ENCODE measurements around the gene MAP2K7.
"Not testable (repeated sequence)": the region's sequence is repeated elsewhere in the genome, so short reads cannot be mapped to it uniquely, and the experiment has no call there.

Gene MAP2K7

DNA sequence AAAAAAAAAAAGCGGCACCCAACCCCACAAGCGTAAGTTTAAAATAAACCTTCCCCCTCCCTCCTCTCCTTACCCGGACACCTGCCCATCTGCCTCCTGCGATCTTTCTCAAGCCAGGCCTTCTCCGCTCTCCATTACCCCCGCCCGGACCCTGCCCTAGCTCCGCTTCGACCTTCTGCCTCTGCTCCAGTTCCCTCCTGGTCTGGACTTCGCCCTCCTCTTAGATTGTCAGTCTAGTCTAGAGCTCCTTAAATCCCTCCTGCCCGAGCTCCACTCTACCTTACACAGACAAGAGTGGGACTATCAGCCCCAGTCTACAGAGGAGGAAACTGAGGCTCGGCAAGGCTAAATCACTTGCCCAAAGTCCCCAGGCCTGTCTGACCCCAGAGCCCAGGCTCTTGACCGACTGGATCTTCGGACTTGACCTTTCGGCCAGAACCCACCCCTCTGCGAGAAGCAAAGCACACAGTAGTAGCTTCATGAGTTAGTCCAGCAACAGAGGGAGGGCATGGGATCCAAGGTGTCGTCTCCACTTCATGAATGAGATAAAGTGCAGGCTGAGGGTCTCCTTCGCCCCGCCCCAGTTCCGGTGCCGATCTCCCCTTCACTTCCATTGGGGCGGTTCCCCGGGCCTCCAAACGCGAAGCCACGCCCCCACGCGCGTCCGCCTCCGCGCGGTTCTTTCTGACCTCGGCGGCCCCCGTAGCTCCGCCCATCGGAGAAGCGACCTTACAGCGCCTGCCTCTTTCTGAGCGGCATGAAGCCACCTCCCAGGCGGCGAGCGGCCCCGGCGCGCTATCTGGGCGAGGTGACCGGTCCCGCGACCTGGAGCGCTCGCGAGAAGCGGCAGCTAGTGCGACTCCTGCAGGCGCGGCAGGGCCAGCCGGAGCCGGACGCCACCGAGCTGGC lies 16.2 kb downstream of the MAP2K7 start, which contains the start of gene SNAPC2:
Gene SNAPC2 (plus strand): TSS at position 729 of the 909 bp plus-strand sequence. CDS start 29 bp downstream, at position 758.
- DNase-seq (ENCODE audit: low read depth in 2 of 2), result peak; percentile 85 to 89

DNA sequence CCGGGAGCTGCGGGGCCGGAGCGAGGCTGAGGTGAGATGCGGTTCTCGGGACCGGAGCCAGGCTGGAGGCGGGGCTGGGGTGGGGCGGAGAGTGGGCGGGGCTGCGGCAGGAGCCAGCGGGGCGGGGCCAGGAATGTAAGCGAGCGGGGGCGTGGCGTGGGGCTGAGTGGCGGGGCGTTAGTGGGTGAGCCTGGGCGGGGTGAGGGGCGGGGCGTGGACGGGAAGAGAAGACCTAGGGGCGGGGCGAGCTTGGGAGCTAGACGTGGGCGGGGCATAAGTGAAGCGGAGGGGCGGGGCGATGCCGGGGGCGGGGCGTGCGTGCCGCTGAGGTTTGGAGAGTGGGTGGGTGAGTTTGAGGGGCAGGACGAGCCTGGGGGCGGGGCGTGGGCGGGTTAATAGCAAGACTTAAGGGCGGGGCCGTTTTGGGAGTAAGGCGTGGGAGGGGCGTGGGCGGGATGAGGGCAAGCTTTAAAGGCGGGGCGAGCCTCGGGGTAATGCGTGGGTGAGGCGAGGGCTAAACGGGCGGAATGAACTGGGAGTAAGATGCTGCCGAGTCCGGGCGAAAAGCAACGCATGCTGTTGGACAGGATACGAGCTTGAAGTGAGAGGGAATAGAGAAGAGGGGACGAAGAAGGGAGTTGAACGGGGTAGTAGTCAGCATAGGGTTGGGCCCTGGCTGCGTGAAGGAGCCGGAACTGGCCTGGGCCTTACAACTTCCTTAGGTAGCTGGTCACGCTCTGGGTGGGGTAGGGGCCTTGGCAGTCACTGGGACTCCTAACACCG lies 17.0 kb downstream of the MAP2K7 start:
- peak; percentile 88 to 90 for DNase-seq (ENCODE audit: low read depth in 2 of 2)

DNA sequence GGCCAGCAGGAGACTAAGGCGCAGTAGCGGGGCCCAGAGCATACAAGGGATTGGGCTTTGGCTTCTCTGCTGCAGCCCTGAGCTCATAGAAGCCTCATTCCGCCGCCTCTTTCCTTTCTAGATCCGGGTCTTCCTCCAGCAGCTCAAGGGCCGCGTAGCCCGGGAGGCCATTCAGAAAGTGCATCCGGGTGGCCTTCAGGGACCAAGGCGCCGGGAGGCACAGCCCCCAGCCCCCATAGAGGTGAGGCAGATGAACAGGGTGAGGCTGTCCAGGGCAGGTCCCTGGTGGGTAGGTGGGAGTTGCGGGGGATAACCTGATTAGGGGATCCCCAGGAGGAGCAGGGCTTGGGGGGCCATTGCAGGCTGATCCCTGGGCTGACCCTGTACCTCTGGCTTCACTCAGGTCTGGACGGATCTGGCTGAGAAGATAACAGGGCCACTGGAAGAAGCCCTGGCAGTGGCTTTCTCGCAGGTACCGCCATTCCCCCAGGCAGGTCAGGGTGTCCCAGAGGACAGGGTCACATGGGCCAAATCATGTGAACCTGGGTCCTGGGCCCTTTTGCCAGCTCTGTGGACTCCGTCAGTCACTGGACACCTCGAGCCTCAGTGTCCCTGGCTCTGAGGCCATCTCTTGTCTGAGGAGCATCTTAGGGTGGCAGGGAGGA lies 17.8 kb downstream of the MAP2K7 start:
- DNase-seq (ENCODE audit: low read depth in 2 of 2), result no peak

DNA sequence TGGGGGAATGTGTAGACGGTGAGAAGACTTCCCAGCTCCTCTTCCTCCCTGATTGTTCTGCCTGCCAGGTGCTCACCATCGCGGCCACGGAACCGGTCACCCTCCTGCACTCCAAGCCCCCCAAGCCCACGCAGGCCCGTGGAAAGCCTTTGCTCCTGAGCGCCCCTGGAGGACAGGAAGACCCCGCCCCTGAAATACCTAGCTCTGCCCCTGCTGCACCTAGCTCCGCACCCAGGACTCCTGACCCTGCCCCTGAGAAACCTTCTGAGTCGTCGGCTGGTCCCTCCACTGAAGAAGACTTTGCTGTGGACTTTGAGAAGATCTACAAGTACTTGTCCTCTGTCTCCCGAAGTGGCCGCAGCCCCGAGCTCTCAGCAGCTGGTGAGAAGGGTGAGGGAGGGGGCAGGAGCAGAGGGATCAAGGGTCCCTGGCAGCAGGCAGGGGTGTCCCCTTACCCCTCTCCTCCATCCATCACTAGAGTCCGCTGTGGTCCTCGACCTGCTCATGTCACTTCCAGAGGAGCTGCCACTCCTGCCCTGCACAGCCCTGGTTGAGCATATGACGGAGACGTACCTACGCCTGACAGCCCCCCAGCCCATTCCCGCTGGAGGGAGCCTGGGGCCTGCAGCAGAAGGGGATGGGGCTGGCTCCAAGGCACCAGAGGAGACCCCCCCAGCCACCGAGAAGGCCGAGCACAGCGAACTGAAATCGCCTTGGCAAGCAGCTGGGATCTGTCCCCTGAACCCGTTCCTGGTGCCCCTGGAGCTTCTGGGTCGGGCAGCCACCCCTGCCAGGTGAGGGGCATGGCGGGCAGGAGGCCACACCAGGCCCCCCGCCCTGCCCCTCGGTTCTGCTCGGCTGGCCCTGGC lies 18.5 kb downstream of the MAP2K7 start:
- DNase-seq (ENCODE audit: low read depth in 2 of 2), result no peak

DNA sequence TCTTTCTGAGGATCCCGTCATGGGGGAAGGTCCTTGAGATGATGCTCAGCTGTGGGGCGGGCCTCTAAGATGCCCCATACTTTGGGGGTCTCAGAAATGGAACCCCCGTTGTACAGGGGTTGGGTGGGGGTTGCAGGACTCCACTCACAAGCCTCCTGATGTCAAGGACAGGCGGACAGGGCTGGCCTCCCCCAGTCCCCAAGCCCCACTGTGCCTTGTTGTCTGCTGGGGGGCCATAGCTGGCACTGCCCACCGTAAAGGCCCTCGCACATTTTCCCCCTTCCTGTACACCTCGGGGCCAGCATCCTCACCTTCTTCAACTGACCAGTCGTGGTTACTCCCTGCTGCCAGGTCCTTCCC lies 19.1 kb downstream of the MAP2K7 start:
- no peak for DNase-seq (ENCODE audit: low read depth in 2 of 2)

DNA sequence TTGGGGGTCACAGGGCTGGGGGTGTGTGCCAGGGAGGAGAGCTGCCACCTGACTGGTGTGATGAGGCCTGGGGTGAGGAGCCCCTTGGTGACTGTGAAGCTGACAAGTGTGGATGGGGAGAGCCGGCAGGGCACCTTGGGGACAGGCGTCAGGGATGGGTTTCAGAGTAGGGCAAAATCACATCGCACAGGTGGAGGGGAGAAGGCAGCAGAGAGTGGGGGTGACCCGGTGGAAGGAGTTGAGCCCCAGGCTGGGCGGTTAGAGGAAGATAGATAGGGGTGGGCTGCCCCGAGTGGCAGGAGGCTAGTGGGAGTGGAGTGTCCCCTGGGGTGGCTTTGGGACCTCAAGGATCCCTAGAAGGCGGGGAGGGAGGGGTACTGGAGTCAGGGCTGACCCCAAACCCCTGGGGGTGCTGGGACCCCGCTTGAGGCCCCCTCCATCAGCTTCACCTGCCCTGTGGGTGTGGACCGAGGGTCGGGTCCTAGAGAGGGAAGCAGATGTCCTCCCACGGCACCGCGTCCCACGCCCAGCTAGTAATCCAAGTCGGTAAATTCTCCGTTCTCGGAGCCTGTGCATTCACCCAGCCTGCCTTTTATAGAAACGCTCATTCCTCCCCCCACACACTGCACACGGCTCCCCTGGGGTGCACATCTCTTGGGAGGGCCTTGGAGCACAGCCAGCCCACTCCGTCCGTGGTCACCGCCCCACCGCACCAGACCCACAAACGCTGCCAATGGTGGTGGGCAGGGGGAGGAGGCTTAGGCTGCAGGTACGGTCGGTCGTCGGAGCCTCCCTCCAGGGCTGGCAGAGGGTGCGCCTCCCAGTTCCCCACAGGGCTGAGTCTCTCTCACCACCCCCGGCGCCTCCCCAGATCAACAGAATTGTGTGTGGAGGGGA lies 19.9 kb downstream of the MAP2K7 start:
- no peak for DNase-seq (ENCODE audit: low read depth in 2 of 2)

DNA sequence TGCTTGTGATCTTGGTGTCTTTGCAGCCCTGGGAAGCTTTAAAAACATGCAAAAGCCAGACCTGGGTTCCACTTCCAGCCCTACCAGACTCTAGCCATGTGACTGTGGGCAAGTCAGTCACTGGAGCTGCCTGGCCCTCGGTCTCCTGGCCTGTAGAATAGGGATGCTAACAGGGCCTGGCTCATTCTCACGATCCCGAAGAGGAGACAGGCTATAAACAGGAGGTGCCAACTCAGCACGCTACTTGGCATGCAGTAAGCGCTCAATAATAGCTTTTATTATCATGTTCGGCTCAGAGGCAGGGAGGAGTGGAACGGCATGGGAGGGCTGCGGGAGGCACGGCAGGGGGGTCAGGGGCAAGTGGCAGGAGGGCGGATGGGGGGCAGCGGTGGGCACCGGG lies 20.6 kb downstream of the MAP2K7 start:
- DNase-seq (ENCODE audit: low read depth in 2 of 2), result no peak

DNA sequence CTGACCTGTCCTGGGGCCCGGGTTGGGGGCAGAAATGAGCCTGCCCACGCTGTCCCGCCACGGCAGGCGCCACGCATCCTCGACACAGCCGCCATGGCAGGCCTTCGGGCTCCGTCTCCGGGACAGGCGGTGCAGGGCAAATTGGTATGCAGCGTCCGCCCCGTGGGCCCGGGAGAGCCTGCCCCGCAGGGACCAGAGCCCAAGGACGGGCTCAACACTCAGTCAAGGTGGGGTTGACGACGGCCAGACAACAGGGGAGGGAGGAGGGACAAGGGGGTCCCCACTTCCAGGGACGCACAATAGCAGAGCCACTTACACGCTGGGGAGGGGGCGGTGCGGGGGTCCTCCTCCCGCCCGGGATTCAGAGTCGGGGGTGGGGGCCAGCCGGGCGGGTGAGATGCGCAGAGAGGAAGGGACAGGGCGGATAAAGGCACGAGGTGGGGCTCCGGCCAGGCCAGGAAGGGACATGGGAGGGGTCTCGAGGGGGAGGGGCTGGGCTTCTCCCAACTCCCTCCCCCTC lies 21.0 kb downstream of the MAP2K7 start:
- DNase-seq (ENCODE audit: low read depth in 2 of 2), result no peak

DNA sequence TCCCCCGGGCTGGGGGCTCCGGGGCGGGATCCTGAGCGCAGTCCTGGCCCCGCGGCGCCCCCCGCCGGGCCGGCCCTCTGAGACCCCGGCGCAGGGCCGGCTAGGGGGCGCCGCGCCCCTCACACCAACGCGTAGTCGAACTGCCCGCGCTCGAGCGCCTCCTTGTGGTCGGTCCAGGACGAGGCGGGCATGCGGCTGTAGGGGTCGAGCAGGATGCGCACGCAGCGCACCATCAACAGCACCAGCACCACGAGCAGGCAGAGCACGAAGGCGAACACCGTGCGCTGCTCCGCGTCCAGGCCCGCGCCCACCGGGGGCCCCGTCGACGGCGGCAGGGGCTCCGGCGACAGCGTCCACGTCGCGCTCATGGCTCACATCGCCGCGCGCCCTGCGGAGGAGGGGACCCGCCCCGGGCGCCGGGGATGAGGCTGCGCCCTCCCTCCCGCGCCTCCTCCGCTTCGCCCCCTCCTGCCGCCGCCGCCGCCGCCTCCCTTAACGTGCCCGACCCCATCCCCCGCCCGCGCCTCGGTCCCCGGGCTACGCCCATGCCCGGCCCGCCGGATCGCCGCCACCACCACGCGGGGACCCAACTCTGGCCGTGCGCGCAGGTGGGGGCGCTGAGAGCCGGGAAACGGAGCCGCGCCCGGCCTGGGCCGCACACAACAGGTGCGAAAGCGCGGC lies 21.6 kb downstream of the MAP2K7 start:
- no peak for DNase-seq (ENCODE audit: low read depth in 2 of 2)

DNA sequence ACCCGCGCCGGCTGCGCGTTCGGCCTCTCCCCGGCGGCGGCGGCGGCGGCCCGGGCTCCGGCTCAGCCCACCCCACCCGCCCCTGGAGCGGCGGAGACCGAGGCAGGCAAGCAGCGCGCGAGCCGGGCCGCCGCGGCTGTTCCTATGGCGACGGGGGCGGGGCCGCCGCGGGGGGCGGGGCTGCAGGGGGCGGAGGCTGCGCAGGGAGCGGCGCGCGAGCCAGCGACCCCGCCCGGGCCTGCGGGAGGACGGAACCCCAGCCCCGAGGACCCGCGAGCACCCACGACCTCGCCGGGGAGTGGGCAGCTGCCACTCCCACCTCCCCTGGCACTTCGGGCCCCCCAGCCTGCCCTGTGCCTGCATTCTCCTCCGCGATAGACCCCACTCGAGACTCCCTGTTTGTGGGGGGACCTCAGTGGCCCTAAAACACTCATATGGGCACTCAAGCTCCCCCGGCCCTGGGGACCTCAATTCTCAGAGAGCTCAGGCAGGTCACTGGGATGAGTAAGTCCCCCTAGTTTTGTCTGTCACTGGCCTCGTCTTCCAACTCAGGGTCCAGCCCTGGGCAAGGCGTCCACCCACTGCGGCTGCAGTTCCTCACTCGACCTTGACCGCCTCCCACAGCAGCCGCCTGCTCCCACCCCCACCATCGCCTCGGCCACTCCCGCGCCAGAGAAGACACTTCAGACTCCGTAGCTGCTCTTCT lies 22.5 kb downstream of the MAP2K7 start, which contains the start of gene CTXN1:
Gene CTXN1 (minus strand): TSS at position 115 of the 706 bp plus-strand sequence. CDS start 597 bp downstream, outside the sequence.
- no peak for DNase-seq (ENCODE audit: low read depth in 2 of 2)

DNA sequence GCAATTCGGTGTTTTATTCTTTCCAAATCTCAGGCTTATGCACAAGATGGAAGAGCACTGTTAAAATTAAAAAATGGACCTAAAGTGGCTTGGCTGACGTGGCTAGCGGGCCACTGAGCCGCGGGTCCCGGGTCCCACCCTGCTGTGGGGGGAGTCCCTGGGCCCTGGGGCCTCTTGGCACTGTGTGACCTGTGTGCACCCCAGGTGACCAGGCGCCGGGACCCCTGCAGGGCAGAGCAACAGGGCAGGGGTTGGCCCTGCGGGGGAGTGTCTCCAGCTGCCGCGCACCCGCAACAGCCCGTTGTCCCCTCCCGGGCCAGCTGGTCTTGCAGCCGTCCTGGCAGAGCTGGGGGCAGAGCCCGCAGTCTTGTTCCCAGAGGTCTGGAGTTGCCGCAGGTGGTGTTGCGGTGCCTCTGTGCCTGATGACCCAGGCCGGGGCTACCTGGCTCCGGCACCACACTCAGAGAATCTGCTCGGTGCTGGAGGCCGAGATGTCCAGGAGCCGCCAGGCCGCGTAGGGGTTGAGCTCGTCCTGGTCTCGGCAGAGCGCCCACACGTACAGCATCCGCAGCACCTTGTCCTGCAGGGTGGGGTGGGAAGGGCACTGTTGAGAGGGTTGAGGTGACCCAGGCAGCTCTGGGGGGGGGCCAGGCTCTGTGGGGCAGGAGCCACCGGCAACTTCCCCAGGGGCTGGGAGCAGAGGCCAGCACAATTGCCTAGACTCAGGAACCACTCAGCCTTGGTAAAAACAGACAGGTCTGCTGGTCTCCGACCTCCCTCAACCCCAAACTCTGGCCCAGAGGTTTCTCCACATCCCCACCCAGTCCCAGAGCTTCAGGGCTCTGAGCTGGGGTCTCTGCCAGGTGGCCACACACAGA lies 23.3 kb downstream of the MAP2K7 start:
- DNase-seq (ENCODE audit: low read depth in 2 of 2), result no peak

DNA sequence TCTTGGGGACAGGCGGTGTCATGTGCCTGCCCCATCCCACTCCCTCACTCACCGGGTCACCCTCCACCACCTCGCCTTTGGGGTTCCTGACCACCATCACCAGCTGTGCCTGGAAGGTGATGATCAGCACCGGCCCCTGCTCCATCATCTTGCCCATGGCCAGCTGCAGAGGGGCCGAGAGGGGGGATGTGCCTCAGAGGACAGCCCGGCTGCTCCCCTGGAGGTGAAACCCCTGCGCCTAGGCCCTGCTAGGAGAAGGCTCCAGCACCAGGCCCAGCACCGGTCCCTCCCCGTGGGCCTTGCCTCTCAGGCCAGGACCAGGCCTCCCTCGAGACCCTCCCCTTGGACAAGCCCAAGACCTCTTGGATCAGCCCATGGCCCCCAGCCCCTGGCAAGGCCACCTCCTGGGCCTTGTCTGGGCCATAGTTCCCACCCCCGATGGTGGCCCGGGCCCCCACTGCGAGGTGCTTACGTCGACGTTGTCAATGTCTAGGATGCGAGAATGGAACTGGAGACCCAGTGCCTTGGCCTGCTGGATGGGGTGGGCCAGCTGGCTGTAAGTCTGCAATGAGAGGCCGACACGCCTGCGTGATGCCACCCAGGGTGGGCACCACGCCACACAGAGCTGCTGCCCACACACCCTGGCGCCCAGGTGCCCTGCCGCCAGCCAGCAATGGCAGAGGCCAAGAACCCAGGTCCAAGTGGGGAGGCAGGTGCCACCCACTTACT lies 24.1 kb downstream of the MAP2K7 start:
- DNase-seq (ENCODE audit: low read depth in 2 of 2), result no peak

DNA sequence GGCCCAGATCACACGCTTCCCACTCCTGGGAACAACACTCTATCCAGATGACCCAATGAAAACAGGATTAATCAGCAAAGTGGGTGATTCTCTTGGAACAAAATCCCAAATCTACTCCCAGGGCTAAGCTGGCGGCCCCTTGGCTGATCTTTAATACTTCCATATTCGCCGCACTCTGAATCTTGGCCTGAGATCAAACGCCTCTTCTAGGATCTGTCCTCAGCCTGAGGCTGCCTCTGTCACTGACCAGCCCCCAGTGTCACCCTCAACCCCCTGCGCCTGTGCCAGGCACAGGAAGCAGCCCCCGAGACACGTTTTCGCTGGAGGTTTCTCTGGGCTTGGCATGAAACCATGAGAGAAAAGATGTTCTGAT lies 24.6 kb downstream of the MAP2K7 start:
- DNase-seq (ENCODE audit: low read depth in 2 of 2), result no peak

DNA sequence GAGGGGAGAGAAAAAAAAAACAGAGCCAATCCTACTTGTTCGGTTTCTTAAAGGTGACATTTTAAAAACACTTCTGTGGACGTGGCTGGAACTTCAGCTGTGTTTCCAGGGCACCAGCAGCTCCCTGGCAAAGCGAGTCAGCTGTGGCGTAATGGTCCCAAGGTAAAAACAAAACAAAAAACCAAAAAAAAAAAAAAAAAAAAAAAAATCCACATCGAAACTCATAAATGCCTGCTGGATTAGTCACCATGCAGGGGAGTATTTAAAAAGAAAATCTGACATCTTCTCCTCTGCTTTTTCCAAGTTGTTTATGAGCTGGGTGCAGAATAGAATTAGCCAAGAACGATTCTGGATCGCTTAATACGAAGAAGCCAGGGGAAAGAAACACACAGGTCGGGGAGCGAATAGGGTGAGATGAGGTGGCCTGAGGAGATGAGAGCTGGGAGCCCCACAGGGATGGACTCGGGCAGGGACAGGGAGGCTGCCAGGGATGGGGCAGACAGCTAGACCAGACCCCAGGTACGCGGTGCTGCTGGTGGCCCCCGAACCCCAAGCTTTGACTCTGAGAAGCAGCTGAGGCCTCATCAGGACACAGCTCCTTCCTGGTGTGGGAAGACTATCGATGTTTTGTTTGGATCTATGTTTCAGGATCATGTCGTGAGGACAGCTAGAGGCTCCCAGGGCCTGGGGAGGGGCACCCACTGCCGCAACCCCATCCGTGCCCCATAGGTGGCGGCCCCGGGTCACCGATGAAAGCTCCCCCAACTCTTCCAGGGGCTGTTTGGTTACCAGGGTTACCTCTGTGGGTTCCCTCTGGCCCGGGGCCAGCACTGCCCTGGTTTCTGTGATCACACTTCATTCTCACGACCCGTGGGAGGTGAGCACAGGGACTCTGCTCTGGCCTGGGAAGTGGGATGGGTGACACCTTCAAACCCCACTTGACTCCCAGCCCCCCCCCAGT lies 25.3 kb downstream of the MAP2K7 start:
- peak; percentile 51 to 53 for DNase-seq (ENCODE audit: low read depth in 2 of 2)

DNA sequence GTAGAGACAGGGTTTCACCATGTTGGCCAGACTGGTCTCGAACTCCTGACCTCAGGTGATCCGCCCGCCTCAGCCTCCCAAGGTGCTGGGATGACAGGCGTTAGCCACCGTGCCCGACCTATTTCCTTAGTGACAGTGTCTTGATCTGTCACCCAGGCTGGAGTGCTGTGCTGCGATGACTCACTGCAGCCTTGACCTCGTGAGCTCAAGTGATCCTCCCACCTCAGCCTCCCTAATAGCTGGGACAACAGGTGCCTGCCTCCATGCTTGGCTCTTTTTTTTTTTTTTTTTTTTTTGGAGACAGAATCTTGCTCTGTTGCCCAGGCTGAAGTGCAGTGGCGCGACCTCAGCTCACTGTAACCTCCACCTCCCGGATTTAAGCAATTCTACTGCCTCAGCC lies 26.4 kb downstream of the MAP2K7 start:
- DNase-seq (ENCODE audit: low read depth in 2 of 2), result not testable (repeated sequence)

DNA sequence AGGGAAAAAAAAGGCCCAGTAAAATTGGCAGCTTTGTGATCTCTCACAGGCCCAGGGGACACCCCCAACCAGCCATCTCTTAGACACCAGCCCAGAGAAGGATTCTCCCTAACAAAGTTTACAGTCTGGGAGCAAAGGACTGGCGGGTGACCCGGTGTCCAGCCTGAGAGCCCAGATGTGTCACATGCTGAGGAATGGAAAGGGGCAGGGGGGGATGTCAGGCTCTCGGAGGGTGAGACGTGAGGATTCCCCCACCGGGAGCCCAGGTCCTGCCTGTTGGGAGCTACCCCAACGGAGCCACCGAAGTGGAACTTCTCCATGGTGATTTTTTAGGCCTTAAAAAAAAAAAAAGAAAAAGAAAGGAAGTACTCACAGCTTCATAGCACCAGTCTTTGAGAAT lies 27.1 kb downstream of the MAP2K7 start:
- no peak for DNase-seq (ENCODE audit: low read depth in 2 of 2)
